ENCODE measurements around the gene PSPH. TPM values are rescaled to one million over a fixed set of nuclear protein-coding genes. Genes with fewer than 3 reads are reported as not detected.

The PSPH gene
- total and polyA plus RNA-seq, 9 donors = 7.5 to 36.9 (median 13.7) TPM

- WGBS, 3 donors = 69 to 73% (median 71%) methylated on average over 4 of the region's 4 CpGs
- no peak for DNase-seq
- H3K27ac ChIP-seq = no peak overlapping the region
- H3K4me1 ChIP-seq (ENCODE audit: insufficient read depth) = no peaks in the 10 kb centered on the region
- H3K4me3 ChIP-seq = no peak overlapping the region
- TF ChIP-seq CTCF (IDR thresholded peaks at IDR 0.05) = no peak
- no peak for TF ChIP-seq EP300 (IDR thresholded peaks at IDR 0.05)
- TF ChIP-seq POLR2A (IDR thresholded peaks at IDR 0.05) = no peak
- intact Hi-C loops (cut with DNase I) = no loop called here
- H3K9me3 ChIP-seq = no peaks in the 10 kb centered on the region
- H3K36me3 ChIP-seq = no peaks in the 10 kb centered on the region
- no peaks in the 10 kb centered on the region for H3K27me3 ChIP-seq
These were observed 73.4 kb downstream of the PSPH start for GRCh38 chr7:55977831-55978230.

GRCh38 chr7:55975988-55976633 is 75.1 kb downstream of the PSPH start:
- Histone ChIP-seq H3K4me3 (no peak overlapping the region), H3K4me1 (ENCODE audit: insufficient read depth) (no peaks in the 10 kb centered on the region), H3K27me3 (no peaks in the 10 kb centered on the region), H3K36me3 (no peaks in the 10 kb centered on the region), H3K27ac (no peak overlapping the region), H3K9me3 (no peaks in the 10 kb centered on the region)
- TF ChIP-seq POLR2A (IDR thresholded peaks at IDR 0.05) (no peak), EP300 (IDR thresholded peaks at IDR 0.05) (no peak), CTCF (IDR thresholded peaks at IDR 0.05) (no peak)
- DNase-seq = no peak
- intact Hi-C loops (cut with DNase I) = no loop called here
- 62 to 71% (median 69%) methylated on average over 7 of the region's 7 CpGs for WGBS, 3 donors

GRCh38 chr7:55973747-55974250 is 77.4 kb downstream of the PSPH start:
- Histone ChIP-seq H3K4me3 (no peak overlapping the region), H3K27me3 (no peaks in the 10 kb centered on the region), H3K27ac (no peak overlapping the region), H3K36me3 (no peaks in the 10 kb centered on the region), H3K9me3 (no peaks in the 10 kb centered on the region), H3K4me1 (ENCODE audit: insufficient read depth) (peaks cover under 1% of the 10 kb centered on the region)
- 96 to 98% (median 97%) methylated on average over 7 of the region's 7 CpGs for WGBS, 3 donors
- DNase-seq = no peak
- intact Hi-C loops (cut with DNase I) = no loop called here
- TF ChIP-seq EP300 (IDR thresholded peaks at IDR 0.05) (no peak), POLR2A (IDR thresholded peaks at IDR 0.05) (no peak), CTCF (IDR thresholded peaks at IDR 0.05) (no peak)

GRCh38 chr7:55970978-55971377 is 80.3 kb downstream of the PSPH start:
- no peak for DNase-seq
- Histone ChIP-seq H3K27me3 (no peaks in the 10 kb centered on the region), H3K4me1 (ENCODE audit: insufficient read depth) (peaks cover 2% of the 10 kb centered on the region), H3K36me3 (no peaks in the 10 kb centered on the region), H3K4me3 (no peak overlapping the region), H3K27ac (no peak overlapping the region), H3K9me3 (no peaks in the 10 kb centered on the region)
- TF ChIP-seq POLR2A (IDR thresholded peaks at IDR 0.05) (no peak), EP300 (IDR thresholded peaks at IDR 0.05) (no peak), CTCF (IDR thresholded peaks at IDR 0.05) (no peak)
- WGBS, 3 donors = 68 to 80% (median 74%) methylated on average over 8 of the region's 8 CpGs
- intact Hi-C loops (cut with DNase I) = no loop called here

Data from ovary (tissue), 9 donors.